Lung (tissue), 12 donors: Measurements from ENCODE around the gene TMEM256. TPM values are rescaled to one million over a fixed set of nuclear protein-coding genes. Genes with fewer than 3 reads are reported as not detected.
A peak's percentile ranks its signal among the peaks of the same experiment; 100 is the strongest.

ENCODE experiments used
- ATAC-seq: fragments of 200-7000 bp; cut with Tn5 transposase; one replicate; pipeline ENCODE4 v1.9.1; 2020; ENCODE audit warnings: moderate number of reproducible peaks; ENCODE audit not compliant: insufficient read depth, low FRiP score
- DNase-seq, 3 donors: peaks; one replicate each; pipeline ENCODE4 v3.0.0-alpha.2; 2013 to 2017
- H3K27ac ChIP-seq, 2 donors: one replicate each; pipeline ENCODE4 v1.5.1; 2013; ENCODE audit warnings: mild to moderate bottlenecking in 2 of 2, moderate library complexity in 2 of 2, control low read depth in 1 of 2, inconsistent platforms in 1 of 2, low read depth in 1 of 2, low read length in 1 of 2
- H3K27me3 ChIP-seq, 3 donors: one replicate each; pipeline ENCODE4 v1.5.1; 2013; ENCODE audit warnings: low read length in 2 of 3; ENCODE audit not compliant: control insufficient read depth in 3 of 3, insufficient read depth in 3 of 3
- H3K36me3 ChIP-seq, 4 donors: one replicate each; pipeline ENCODE4 v1.5.1; 2013; ENCODE audit warnings: low read length in 4 of 4, mild to moderate bottlenecking in 1 of 4, moderate library complexity in 1 of 4; ENCODE audit not compliant: control insufficient read depth in 4 of 4, insufficient read depth in 4 of 4
- H3K4me1 ChIP-seq, 5 donors: one replicate each; pipeline ENCODE4 v1.5.1; 2013; ENCODE audit warnings: low read length in 5 of 5, mild to moderate bottlenecking in 2 of 5, moderate library complexity in 1 of 5; ENCODE audit not compliant: control insufficient read depth in 5 of 5, insufficient read depth in 5 of 5
- H3K4me3 ChIP-seq: one replicate; pipeline ENCODE4 v1.5.1; 2013; ENCODE audit warnings: mild to moderate bottlenecking, control low read depth, moderate library complexity
- H3K9ac ChIP-seq, 2 donors: one replicate each; pipeline ENCODE4 v1.5.1; 2013; ENCODE audit warnings: low read length in 2 of 2, control low read depth in 1 of 2; ENCODE audit not compliant: insufficient read depth in 1 of 2
- H3K9me3 ChIP-seq, 4 donors: one replicate each; pipeline ENCODE4 v1.5.1; 2013; ENCODE audit warnings: low read length in 3 of 4, mild to moderate bottlenecking in 1 of 4, moderate library complexity in 1 of 4; ENCODE audit not compliant: control insufficient read depth in 4 of 4, insufficient read depth in 3 of 4
- CTCF ChIP-seq: IDR thresholded peaks from 2 replicates; pipeline ENCODE4 v1.5.1; 2012; ENCODE audit warnings: mild to moderate bottlenecking; ENCODE audit errors: control extremely low read depth, extremely low read depth
- WGBS, 2 donors: extraction: QIAGEN DNeasy Blood & Tissue Kit; methylation state at CpG; one replicate each; pipeline ENCODE4 v1.1.7; 2013; 5-methylcytosine and 5-hydroxymethylcytosine counted together
- polyA plus RNA-seq, 2 donors: library from polyadenylated mRNA; stranded (reverse); fragments of 200-250 nt; gene quantifications; one replicate each; pipeline ENCODE4 v1.2.1, GENCODE V29; 2013
- total RNA-seq, 2 donors: library from RNA; depleted of rRNA in 1 of 2; stranded (reverse); fragments of >200 nt in 1 of 2; gene quantifications; one replicate each; pipeline ENCODE4 v1.2.1, GENCODE V29; 2014 to 2021
- donor health status: control.
- donor health status: control.
- donor health status: Bipolar disorder and iron deficiency.
- donor health status: healthy.
- donor health status: DM: yes; HTN: yes; CAD: no.

TMEM256 gene
- total and polyA plus RNA-seq, 4 donors = 70.2 to 247 (median 75.1) TPM

DNA sequence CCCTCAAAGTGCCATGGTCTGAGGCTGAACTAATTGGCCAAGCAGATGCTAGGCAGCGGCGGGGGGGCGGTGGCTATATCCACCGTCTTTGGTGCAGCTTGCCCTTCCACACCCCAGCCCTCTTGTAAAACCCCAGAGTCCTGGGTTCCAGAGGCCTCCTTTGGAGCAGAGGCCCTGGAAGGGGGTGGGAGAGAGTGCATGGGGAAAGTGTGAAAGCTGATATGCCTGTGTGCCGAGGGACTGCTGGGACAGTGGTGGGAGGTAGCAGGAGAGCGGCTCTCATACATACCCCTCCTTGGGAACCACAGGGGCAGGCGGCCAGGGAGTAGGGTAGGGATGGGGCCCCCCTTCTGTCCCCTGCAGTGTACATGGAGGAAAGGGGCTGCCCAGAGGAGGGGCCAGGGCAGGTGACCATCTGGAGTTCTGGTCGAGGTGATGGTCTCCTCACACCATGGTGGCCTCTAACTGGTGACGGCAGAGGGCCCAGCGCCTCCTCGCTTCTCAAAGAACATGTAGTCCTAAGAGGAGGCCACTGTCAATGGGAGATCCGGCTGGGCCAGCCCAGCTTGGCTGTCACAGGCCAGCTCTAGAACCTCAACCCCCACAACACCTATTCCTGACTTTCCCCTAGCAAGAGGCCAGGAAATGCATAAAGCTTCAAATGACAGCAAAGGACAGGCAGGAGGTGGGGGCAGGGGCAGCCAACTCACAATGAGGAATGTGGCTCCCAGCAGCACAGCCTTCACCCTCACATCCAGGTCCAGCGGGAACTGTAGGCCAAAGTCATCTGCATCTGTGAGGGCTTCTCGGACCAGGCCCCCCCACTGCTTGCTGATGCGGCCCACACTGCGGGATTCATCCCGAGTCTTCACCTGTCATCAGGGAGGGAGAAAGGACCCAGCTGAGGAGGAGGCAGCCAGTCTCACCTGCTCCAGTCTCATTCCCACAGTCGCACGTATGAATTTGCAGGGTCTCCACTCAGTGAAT, 13.7 kb downstream of the TMEM256 start:
- no peak for ATAC-seq
- DNase-seq = no peak
- H3K4me3 ChIP-seq = no peak overlapping the region
- H3K9me3 ChIP-seq = peaks cover 0 to 4% (median 0%) of the 10 kb centered on the region in 4 donors
- 91% methylated on average over 19 of the region's 19 CpGs for WGBS, 2 donors
- H3K4me1 ChIP-seq = peaks cover 0 to 13% (median 3%) of the 10 kb centered on the region in 5 donors
- no peak overlapping the region for H3K27ac ChIP-seq
- H3K36me3 ChIP-seq = peaks cover 0 to 34% (median 19%) of the 10 kb centered on the region in 4 donors
- TF ChIP-seq CTCF = no peak
- H3K9ac ChIP-seq = no peak overlapping the region
- H3K27me3 ChIP-seq = no peaks in the 10 kb centered on the region

GRCh38 chr17:7388856-7389255, 15.0 kb downstream of the TMEM256 start:
- peaks cover 0 to 37% (median 19%) of the 10 kb centered on the region in 4 donors for H3K36me3 ChIP-seq
- peaks cover 0 to 16% (median 4%) of the 10 kb centered on the region in 5 donors for H3K4me1 ChIP-seq
- TF ChIP-seq CTCF = no peak
- DNase-seq = no peak
- peaks cover 0 to 4% (median 0%) of the 10 kb centered on the region in 4 donors for H3K9me3 ChIP-seq
- no peak overlapping the region for H3K9ac ChIP-seq
- ATAC-seq = no peak
- H3K27me3 ChIP-seq = no peaks in the 10 kb centered on the region
- WGBS, 2 donors = 96% methylated on average over 9 to 10 of the region's 10 CpGs
- H3K4me3 ChIP-seq = no peak overlapping the region
- no peak overlapping the region for H3K27ac ChIP-seq

DNA sequence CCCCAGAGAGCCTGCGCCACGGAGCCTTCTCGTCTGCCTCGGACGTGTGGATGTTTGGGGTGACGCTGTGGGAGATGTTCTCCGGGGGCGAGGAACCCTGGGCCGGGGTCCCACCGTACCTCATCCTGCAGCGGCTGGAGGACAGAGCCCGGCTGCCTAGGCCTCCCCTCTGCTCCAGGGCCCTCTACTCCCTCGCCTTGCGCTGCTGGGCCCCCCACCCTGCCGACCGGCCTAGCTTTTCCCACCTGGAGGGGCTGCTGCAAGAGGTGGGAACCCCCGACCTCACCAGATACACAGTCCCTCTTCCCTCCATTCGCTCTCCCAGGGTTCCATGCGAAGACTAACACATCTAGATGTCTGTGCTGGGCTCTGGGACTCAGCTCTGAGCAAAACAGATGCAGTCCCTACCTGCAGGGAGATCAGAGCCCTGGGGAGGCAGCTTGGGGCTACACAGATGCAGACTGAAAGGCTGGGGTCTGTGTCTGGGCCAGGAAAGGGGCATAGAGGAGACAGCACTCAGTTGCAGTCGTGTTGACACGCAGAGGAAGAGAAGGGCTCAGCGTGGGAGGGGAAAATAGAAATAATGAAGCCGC, 19.3 kb downstream of the TMEM256 start:
- Histone ChIP-seq H3K4me1 (peaks cover 0 to 30% (median 15%) of the 10 kb centered on the region in 5 donors), H3K36me3 (peaks cover 0 to 18% (median 7%) of the 10 kb centered on the region in 4 donors), H3K4me3 (no peak overlapping the region), H3K9me3 (no peaks in the 10 kb centered on the region), H3K27me3 (peaks cover 0 to 9% (median 0%) of the 10 kb centered on the region in 3 donors), H3K9ac (no peak overlapping the region), H3K27ac (peak overlapping the region in 1 of 2 donors; percentile 35)
- DNase-seq = no peak
- no peak for ATAC-seq
- TF ChIP-seq CTCF = no peak
- WGBS, 2 donors = 51 to 55% methylated on average over 23 of the region's 23 CpGs
